Neural cell (in vitro differentiated cells): ENCODE data around the gene CFL1. TPM values are rescaled to one million over a fixed set of nuclear protein-coding genes. Genes with fewer than 3 reads are reported as not detected.

Experiments used
- H2AFZ ChIP-seq: fragments of 200-600, 300-800 bp; sonication (generic), shearing (Covaris generic); 2 replicates; pipeline ENCODE4 v1.6.0; 2014; ENCODE audit warnings: low read depth, mild to moderate bottlenecking, antibody characterized with exemption, low read length, moderate library complexity
- H3F3A ChIP-seq: fragments of 200-600 bp; shearing (Covaris generic); 2 replicates; pipeline ENCODE4 v1.6.1; 2016; ENCODE audit warnings: mild to moderate bottlenecking, moderate library complexity, mixed read lengths, antibody characterized with exemption, low read length; ENCODE audit not compliant: insufficient read depth, poor library complexity, severe bottlenecking
- H3K27ac ChIP-seq: fragments of 200-600, 300-800 bp; sonication (generic), shearing (Covaris generic); 2 replicates; pipeline ENCODE4 v1.5.1; 2014; ENCODE audit warnings: mild to moderate bottlenecking, low read length, moderate library complexity
- H3K27me3 ChIP-seq: fragments of 300-800, 200-600 bp; sonication (generic), shearing (Covaris generic); 2 replicates; pipeline ENCODE4 v1.6.0; 2014; ENCODE audit warnings: mild to moderate bottlenecking, low read depth, low read length, moderate library complexity; ENCODE audit not compliant: insufficient read depth
- H3K36me3 ChIP-seq: fragments of 300-800, 200-600 bp; sonication (generic), shearing (Covaris generic); 2 replicates; pipeline ENCODE4 v1.5.1; 2014; ENCODE audit warnings: mild to moderate bottlenecking, antibody characterized with exemption, low read length, moderate library complexity; ENCODE audit not compliant: insufficient read depth
- H3K4me2 ChIP-seq: fragments of 300-800, 200-600 bp; sonication (generic), shearing (Covaris generic); 2 replicates; pipeline ENCODE4 v1.6.0; 2014; ENCODE audit warnings: mild to moderate bottlenecking, low read length
- H3K4me3 ChIP-seq: fragments of 300-800, 200-600 bp; sonication (generic), shearing (Covaris generic); 2 replicates; pipeline ENCODE4 v1.5.1; 2014; ENCODE audit warnings: mild to moderate bottlenecking, low read length, moderate library complexity
- H3K79me2 ChIP-seq: fragments of 200-600 bp; shearing (Covaris generic); replicated peaks from 2 replicates; pipeline ENCODE4 v1.6.0; 2014; ENCODE audit warnings: mild to moderate bottlenecking, low read length, moderate library complexity; ENCODE audit not compliant: insufficient read depth
- H3K9ac ChIP-seq: fragments of 300-800, 200-600 bp; sonication (generic), shearing (Covaris generic); 2 replicates; pipeline ENCODE4 v1.6.1; 2016; ENCODE audit warnings: mild to moderate bottlenecking, low read length, mixed read lengths
- H3K9me2 ChIP-seq: fragments of 200-600 bp; shearing (Covaris generic); 2 replicates; pipeline ENCODE4 v1.6.1; 2016; ENCODE audit warnings: mild to moderate bottlenecking, low read length, mixed read lengths; ENCODE audit not compliant: insufficient read depth
- H3K9me3 ChIP-seq: fragments of 200-600, 300-800 bp; sonication (generic), shearing (Covaris generic); 2 replicates; pipeline ENCODE4 v1.6.1; 2016; ENCODE audit warnings: mild to moderate bottlenecking, mixed run types, low read length, moderate library complexity, mixed read lengths
- H4K20me1 ChIP-seq: fragments of 200-600 bp; shearing (Covaris generic); 2 replicates; pipeline ENCODE4 v1.6.1; 2016; ENCODE audit warnings: mild to moderate bottlenecking, mixed run types; ENCODE audit not compliant: insufficient read depth
- CTCF ChIP-seq: fragments of 450-650 bp; IDR thresholded peaks from 2 replicates; pipeline ENCODE4 v1.5.1; 2014; ENCODE audit warnings: antibody characterized with exemption, mild to moderate bottlenecking, moderate library complexity; ENCODE audit not compliant: poor library complexity, severe bottlenecking
- EP300 ChIP-seq: fragments of 450-650 bp; conservative IDR thresholded peaks from 2 replicates; pipeline ENCODE4 v1.6.1; 2014; ENCODE audit warnings: antibody characterized with exemption, mild to moderate bottlenecking, moderate library complexity; ENCODE audit not compliant: poor library complexity, severe bottlenecking
- EZH2 ChIP-seq: fragments of 200-600, 300-800 bp; shearing (Covaris generic), sonication (generic); IDR thresholded peaks from 2 replicates; pipeline ENCODE4 v1.6.1; 2014; ENCODE audit warnings: antibody characterized with exemption, low read length, borderline replicate concordance, mild to moderate bottlenecking; ENCODE audit not compliant: insufficient read depth, poor library complexity, severe bottlenecking
- MXI1 ChIP-seq: fragments of 450-650 bp; conservative IDR thresholded peaks from 2 replicates; pipeline ENCODE4 v1.6.1; 2014; ENCODE audit warnings: antibody characterized with exemption, mild to moderate bottlenecking; ENCODE audit not compliant: poor library complexity, severe bottlenecking
- POLR2AphosphoS5 ChIP-seq: IDR thresholded peaks from 2 replicates; pipeline ENCODE4 v1.6.1; 2012
- RAD21 ChIP-seq: fragments of 450-650 bp; conservative IDR thresholded peaks from 2 replicates; pipeline ENCODE4 v1.6.1; 2014; ENCODE audit warnings: antibody characterized with exemption, mild to moderate bottlenecking, moderate library complexity
- REST ChIP-seq: IDR thresholded peaks from 2 replicates; pipeline ENCODE4 v1.6.1; 2012; ENCODE audit warnings: borderline replicate concordance
- SMC3 ChIP-seq: fragments of 450-650 bp; conservative IDR thresholded peaks from 2 replicates; pipeline ENCODE4 v1.6.1; 2014; ENCODE audit warnings: antibody characterized with exemption, mild to moderate bottlenecking, moderate library complexity; ENCODE audit not compliant: poor library complexity
- TAF1 ChIP-seq: IDR thresholded peaks from 2 replicates; pipeline ENCODE4 v1.6.1; 2012; ENCODE audit warnings: low read depth
- polyA plus RNA-seq: library from polyadenylated mRNA; depleted of rRNA; stranded (reverse); fragments of >200 nt; gene quantifications from 2 replicates; pipeline ENCODE4 v1.2.3, GENCODE V29; 2014

CFL1 gene
- polyA plus RNA-seq, 1 donor from 2014 or later = 1,633 TPM

- peak overlapping the region; percentile 51 for H3K4me3 ChIP-seq
- TF ChIP-seq EP300 (no peak), RAD21 (no peak), SMC3 (no peak), POLR2AphosphoS5 (no peak), REST (no peak), CTCF (no peak), EZH2 (no peak), TAF1 (no peak), MXI1 (no peak)
- no peaks in the 10 kb centered on the region for H3K36me3 ChIP-seq
- no peak overlapping the region for H2AFZ ChIP-seq
- no peaks in the 10 kb centered on the region for H4K20me1 ChIP-seq
- no peaks in the 10 kb centered on the region for H3K9me3 ChIP-seq
- no peak overlapping the region for H3K4me2 ChIP-seq
- H3K79me2 ChIP-seq = peaks cover 17% of the 10 kb centered on the region
- peak overlapping the region; percentile 56 for H3K9ac ChIP-seq
- H3F3A ChIP-seq = no peaks in the 10 kb centered on the region
- H3K27ac ChIP-seq = peak overlapping the region; percentile 28
- H3K27me3 ChIP-seq = no peaks in the 10 kb centered on the region
- no peaks in the 10 kb centered on the region for H3K9me2 ChIP-seq
These were observed 26.1 kb upstream of the CFL1 start for GRCh38 chr11:65883786-65884715.

- no peaks in the 10 kb centered on the region for H3K9me3 ChIP-seq
- H3K9ac ChIP-seq = no peak overlapping the region
- no peaks in the 10 kb centered on the region for H3K9me2 ChIP-seq
- H2AFZ ChIP-seq = no peak overlapping the region
- TF ChIP-seq EZH2 = no peak
- peaks cover 17% of the 10 kb centered on the region for H3K79me2 ChIP-seq
- no peaks in the 10 kb centered on the region for H3K36me3 ChIP-seq
- no peak overlapping the region for H3K27ac ChIP-seq
- H3K27me3 ChIP-seq = no peaks in the 10 kb centered on the region
- H3F3A ChIP-seq = no peaks in the 10 kb centered on the region
- H3K4me3 ChIP-seq = no peak overlapping the region
- H4K20me1 ChIP-seq = no peaks in the 10 kb centered on the region
- no peak overlapping the region for H3K4me2 ChIP-seq
These were observed 25.2 kb upstream of the CFL1 start for GRCh38 chr11:65883058-65883761.
